Measurements from ENCODE around the gene PIAS1. TPM values are rescaled to one million over a fixed set of nuclear protein-coding genes. Genes with fewer than 3 reads are reported as not detected.
A peak's percentile ranks its signal among the peaks of the same experiment; 100 is the strongest.

The PIAS1 gene
- total and polyA plus RNA-seq, 9 of the 15 experiments (the other 6 are each of a cell fraction or from before 2014, with no cell fraction given): 18.0 to 59.1 (median 28.5) TPM

DNA sequence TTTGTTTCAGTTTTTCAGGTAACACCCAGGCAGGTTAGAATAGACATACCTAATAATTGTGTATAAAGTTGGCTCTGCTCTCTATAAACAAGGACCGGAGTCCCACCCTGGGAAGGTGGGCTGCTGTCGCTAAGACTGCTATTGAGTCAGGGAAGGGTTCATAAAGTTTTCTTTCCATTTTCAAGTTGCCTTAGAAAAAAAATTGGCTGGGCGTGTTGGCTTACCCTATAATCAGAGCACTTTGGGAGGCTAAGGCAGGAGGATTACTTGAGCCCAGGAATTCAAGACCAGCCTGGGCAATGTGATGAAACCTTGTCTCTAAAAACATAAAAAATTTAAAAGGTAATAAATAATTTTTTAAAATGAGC, 11.3 kb upstream of the PIAS1 start:
- in situ Hi-C loops (cut with MboI) (no loop called here), intact Hi-C loops (cut with micrococcal nuclease) (no loop called here)
- no peak for FAIRE-seq
- no peak overlapping the region for H3K4me2 ChIP-seq (ENCODE audit: insufficient read depth, low read length)
- H3K36me3 ChIP-seq (ENCODE audit: control insufficient read depth, insufficient read depth, low read length): no peaks in the 10 kb centered on the region
- 0 out of 2 replicates have a peak, but pooled peaks cover 4% of the 10 kb centered on the region for H3K9me3 ChIP-seq (replicated peaks; ENCODE audit: control insufficient read depth, insufficient read depth, low read depth, low read length)
- H2AFZ ChIP-seq (ENCODE audit: low read depth, low read length): peak overlapping the region; percentile 34; the same call in 1 of the 2 replicates
- H3K4me3 ChIP-seq: no peak overlapping the region
- peaks cover 0 to 7% of the 10 kb centered on the region in 2 experiments; a peak in 1 of 5 replicates for H3K4me1 ChIP-seq (replicated peaks in 1 of 2; ENCODE audit: control insufficient read depth in 2 of 2, insufficient read depth in 2 of 2, low read length in 2 of 2)
- ChIA-PET CTCF (ENCODE audit: low intra/inter-chr PET ratio) (no interaction called here), POLR2A (no interaction called here)
- 18% methylated on average over 3 of the region's 3 CpGs for WGBS (ENCODE audit: insufficient coverage, low coverage, missing lambda C conversion rate)
- no peaks in the 10 kb centered on the region for H3K9me1 ChIP-seq (ENCODE audit: control insufficient read depth, insufficient read depth, low read length)
- no peak for DNase-seq (ENCODE audit: extremely low read depth in 1 of 4, low spot score in 3 of 4)
- H3K27me3 ChIP-seq (ENCODE audit: control insufficient read depth in 2 of 2, insufficient read depth in 2 of 2, low read length in 2 of 2): no peaks in the 10 kb centered on the region
- no peak overlapping the region for H3K27ac ChIP-seq (ENCODE audit: extremely low read depth, low read depth, low read length)
- ATAC-seq: no peak
- no peak overlapping the region; a peak in 1 of 4 replicates for H3K9ac ChIP-seq (ENCODE audit: insufficient read depth in 1 of 2, low read depth in 2 of 2, low read length in 2 of 2)
- no peaks in the 10 kb centered on the region for H4K20me1 ChIP-seq (replicated peaks; ENCODE audit: control insufficient read depth, insufficient read depth, low read length)
- BruUV-seq (replicated peaks): no TSS peak
- no peaks in the 10 kb centered on the region for H3K79me2 ChIP-seq (ENCODE audit: control insufficient read depth, insufficient read depth, low read length)
- no peak for TF ChIP-seq JUNB (CRISPR knock-in tag; conservative IDR thresholded peaks at IDR 0.05)
- TF ChIP-seq PHF21A (IDR thresholded peaks at IDR 0.05; ENCODE audit: borderline replicate concordance, low read depth): no peak
- 0 out of 2 replicates have a peak, but pooled peaks have one; percentile 15 for TF ChIP-seq ZNF384 (IDR thresholded peaks at IDR 0.05; ENCODE audit: low read depth, low read length)
- TF ChIP-seq ZBTB40 (IDR thresholded peaks at IDR 0.05): peak; percentile 83
- TF ChIP-seq ZBTB40 (CRISPR knock-in tag; IDR thresholded peaks at IDR 0.05): no peak
- no peak for TF ChIP-seq MYNN (IDR thresholded peaks at IDR 0.05)
- no peak for TF ChIP-seq MYNN (CRISPR knock-in tag; IDR thresholded peaks at IDR 0.05)
- no peak for TF ChIP-seq TFAM (CRISPR knock-in tag; conservative IDR thresholded peaks at IDR 0.05)
- no peak for TF ChIP-seq ZNF707 (CRISPR knock-in tag; conservative IDR thresholded peaks at IDR 0.05)
- no peak for TF ChIP-seq PYGO2 (tag; IDR thresholded peaks at IDR 0.05)
- no peak for TF ChIP-seq FOXO4 (CRISPR knock-in tag; IDR thresholded peaks at IDR 0.05)
- TF ChIP-seq ATF1 (CRISPR knock-in tag; IDR thresholded peaks at IDR 0.05): no peak
- TF ChIP-seq ATF1 (tag; IDR thresholded peaks at IDR 0.05): no peak
- no peak for TF ChIP-seq ARHGAP35 (IDR thresholded peaks at IDR 0.05; ENCODE audit: partially characterized antibody)

All from K562 (cell line).